ENCODE results near the gene KRTAP5-6.

Gene KRTAP5-6

GRCh38 chr11:1671658-1672057 lies 25.3 kb upstream of the KRTAP5-6 start:
- TF ChIP-seq, protein P1, sequence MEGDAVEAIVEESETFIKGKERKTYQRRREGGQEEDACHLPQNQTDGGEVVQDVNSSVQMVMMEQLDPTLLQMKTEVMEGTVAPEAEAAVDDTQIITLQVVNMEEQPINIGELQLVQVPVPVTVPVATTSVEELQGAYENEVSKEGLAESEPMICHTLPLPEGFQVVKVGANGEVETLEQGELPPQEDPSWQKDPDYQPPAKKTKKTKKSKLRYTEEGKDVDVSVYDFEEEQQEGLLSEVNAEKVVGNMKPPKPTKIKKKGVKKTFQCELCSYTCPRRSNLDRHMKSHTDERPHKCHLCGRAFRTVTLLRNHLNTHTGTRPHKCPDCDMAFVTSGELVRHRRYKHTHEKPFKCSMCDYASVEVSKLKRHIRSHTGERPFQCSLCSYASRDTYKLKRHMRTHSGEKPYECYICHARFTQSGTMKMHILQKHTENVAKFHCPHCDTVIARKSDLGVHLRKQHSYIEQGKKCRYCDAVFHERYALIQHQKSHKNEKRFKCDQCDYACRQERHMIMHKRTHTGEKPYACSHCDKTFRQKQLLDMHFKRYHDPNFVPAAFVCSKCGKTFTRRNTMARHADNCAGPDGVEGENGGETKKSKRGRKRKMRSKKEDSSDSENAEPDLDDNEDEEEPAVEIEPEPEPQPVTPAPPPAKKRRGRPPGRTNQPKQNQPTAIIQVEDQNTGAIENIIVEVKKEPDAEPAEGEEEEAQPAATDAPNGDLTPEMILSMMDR (IDR thresholded peaks at IDR 0.05; ENCODE audit: insufficient read depth, low read depth, low read length, missing control alignments): no peak
- no peak overlapping the region for H3K4me3 ChIP-seq (ENCODE audit: low read depth, low read length)
- DNase-seq (ENCODE audit: low read depth): no peak

GRCh38 chr11:1672613-1673350 lies 24.2 kb upstream of the KRTAP5-6 start:
- H3K4me3 ChIP-seq (ENCODE audit: low read depth, low read length): no peak overlapping the region
- TF ChIP-seq, protein P1 (IDR thresholded peaks at IDR 0.05; ENCODE audit: insufficient read depth, low read depth, low read length, missing control alignments): no peak
- DNase-seq (ENCODE audit: low read depth): no peak

DNA sequence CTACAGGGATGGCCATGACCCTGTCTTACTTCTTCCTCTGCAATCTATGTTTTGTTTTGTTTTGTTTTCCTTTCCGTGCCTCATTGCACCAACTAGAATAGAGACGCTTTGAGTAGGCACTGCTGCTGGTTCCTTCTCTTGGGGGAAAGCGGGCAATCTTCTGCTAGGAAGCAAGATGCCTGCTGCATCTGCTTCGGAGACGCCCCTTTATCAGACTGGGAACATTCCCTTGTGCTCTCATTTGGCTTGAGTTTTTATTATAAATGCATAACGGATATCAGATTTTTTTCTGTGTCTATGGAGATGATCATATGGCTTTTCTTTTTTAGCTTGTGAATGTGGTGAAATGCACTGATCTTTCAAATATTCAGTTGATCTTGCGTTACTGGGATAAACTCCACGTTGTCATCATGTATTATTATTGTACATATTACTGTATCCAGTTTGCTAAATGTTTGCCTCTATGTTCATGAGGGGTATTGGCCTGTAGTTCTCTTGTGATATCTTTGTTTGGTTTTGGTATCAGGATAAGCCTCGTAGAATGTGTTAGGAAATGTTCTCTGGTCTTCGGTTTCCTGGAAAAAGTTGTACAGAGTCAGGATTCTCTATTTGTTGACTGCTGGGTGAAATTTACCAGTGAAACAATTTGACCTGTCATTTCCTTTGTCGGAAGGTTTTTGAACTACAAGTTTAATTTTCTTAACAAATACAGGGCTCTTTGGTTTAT lies 23.4 kb upstream of the KRTAP5-6 start:
- DNase-seq (ENCODE audit: low read depth): no peak
- H3K4me3 ChIP-seq (ENCODE audit: low read depth, low read length): no peak overlapping the region
- TF ChIP-seq, protein P1 (IDR thresholded peaks at IDR 0.05; ENCODE audit: insufficient read depth, low read depth, low read length, missing control alignments): no peak

- TF ChIP-seq, protein P1 (IDR thresholded peaks at IDR 0.05; ENCODE audit: insufficient read depth, low read depth, low read length, missing control alignments): no peak
- H3K4me3 ChIP-seq (ENCODE audit: low read depth, low read length): no peak overlapping the region
- no peak for DNase-seq (ENCODE audit: low read depth)
These were observed 22.5 kb upstream of the KRTAP5-6 start for GRCh38 chr11:1674173-1675131.

DNA sequence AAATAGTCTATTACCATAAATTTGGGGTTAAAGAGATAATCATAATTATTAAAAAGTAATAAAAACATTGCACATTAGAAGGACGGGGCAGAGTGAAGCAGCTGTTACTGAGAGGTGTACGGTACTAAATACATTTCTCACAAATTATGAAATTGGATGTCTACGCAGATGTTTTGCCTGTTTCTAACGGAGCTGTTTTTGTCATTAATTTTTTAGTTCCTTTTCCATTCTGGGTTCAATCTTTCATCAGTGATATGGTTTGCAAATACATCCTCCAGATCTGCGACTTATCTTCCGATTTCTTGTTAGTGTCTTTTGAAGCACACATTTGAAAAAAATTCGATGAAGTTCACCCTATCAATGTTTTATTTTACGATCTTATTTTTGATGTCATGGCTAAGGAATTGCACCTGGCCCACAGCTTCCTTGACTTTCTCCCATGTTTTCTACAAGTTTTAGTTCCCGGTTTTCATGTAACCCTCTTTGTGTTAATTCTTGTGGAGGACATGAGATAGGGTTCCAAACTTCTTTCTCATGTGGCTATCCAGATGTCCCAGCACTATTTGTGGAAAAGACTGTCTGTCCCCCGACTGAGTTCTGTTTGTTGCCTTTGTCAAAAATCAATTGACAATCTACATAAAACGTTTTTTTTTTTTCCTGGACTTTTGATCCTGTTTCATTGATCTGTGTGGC lies 21.3 kb upstream of the KRTAP5-6 start:
- DNase-seq (ENCODE audit: low read depth): no peak
- no peak overlapping the region for H3K4me3 ChIP-seq (ENCODE audit: low read depth, low read length)

More for the DNA sequence above, 21.3 kb upstream of the KRTAP5-6 start:
- TF ChIP-seq, protein P1 (IDR thresholded peaks at IDR 0.05; ENCODE audit: insufficient read depth, low read depth, low read length, missing control alignments): no peak

All from GM12865 (cell line).